IPS DF 6.9 (cell line): ENCODE measurements around the gene SDF2L1.
"Not testable (repeated sequence)": the region's sequence is repeated elsewhere in the genome, so short reads cannot be mapped to it uniquely, and the experiment has no call there.

ENCODE experiments used
- DNase-seq: peaks from one replicate; pipeline ENCODE4 v3.0.0-alpha.2; 2013; ENCODE audit warnings: low read depth, low spot score
- H3K27ac ChIP-seq: one replicate; pipeline ENCODE4 v1.5.1; 2013; ENCODE audit warnings: low read length, control low read depth
- H3K27me3 ChIP-seq: 2 replicates; pipeline ENCODE4 v1.6.1; 2013; ENCODE audit warnings: mild to moderate bottlenecking, low read length; ENCODE audit not compliant: control insufficient read depth, insufficient read depth
- H3K36me3 ChIP-seq: 2 replicates; pipeline ENCODE4 v1.6.1; 2013; ENCODE audit warnings: low read length; ENCODE audit not compliant: control insufficient read depth, insufficient read depth
- H3K4me1 ChIP-seq: 2 replicates; pipeline ENCODE4 v1.6.1; 2013; ENCODE audit warnings: low read length; ENCODE audit not compliant: control insufficient read depth, insufficient read depth
- H3K4me3 ChIP-seq: 2 replicates; pipeline ENCODE4 v1.5.1; 2013; ENCODE audit warnings: mild to moderate bottlenecking, low read length
- H3K9me3 ChIP-seq: 2 replicates; pipeline ENCODE4 v1.6.1; 2013; ENCODE audit warnings: low read length, inconsistent platforms; ENCODE audit not compliant: control insufficient read depth, insufficient read depth
- WGBS: extraction: QIAGEN DNeasy Blood & Tissue Kit; methylation state at CpG from one replicate; pipeline ENCODE4 v1.1.7; 2013; ENCODE audit warnings: mixed read lengths, missing lambda C conversion rate; ENCODE audit not compliant: insufficient read length, insufficient coverage; 5-methylcytosine and 5-hydroxymethylcytosine counted together

SDF2L1 gene

GRCh38 chr22:21641789-21642583, at the start of gene SDF2L1:
Gene SDF2L1 (plus strand): TSS chr22:21642302. CDS start chr22:21642337, 35 bp downstream.
- DNase-seq = peak; percentile 97
- WGBS = no CpG with 5 or more reads among the region's 76 CpGs
- no peaks in the 10 kb centered on the region for H3K4me1 ChIP-seq

GRCh38 chr22:21592422-21592821, 49.7 kb upstream of the SDF2L1 start:
- Histone ChIP-seq H3K4me1 (0 out of 2 replicates have a peak, but pooled peaks cover 2% of the 10 kb centered on the region), H3K27ac (no peak overlapping the region), H3K27me3 (no peaks in the 10 kb centered on the region), H3K4me3 (no peak overlapping the region), H3K9me3 (no peaks in the 10 kb centered on the region), H3K36me3 (peaks cover 16% of the 10 kb centered on the region)
- no CpG with 5 or more reads among the region's 3 CpGs for WGBS
- no peak for DNase-seq

More at GRCh38 chr22:21641789-21642583, at the start of gene SDF2L1:
- Histone ChIP-seq H3K27me3 (no peaks in the 10 kb centered on the region), H3K4me3 (peak within 1 kb of the TSS; percentile 52), H3K9me3 (no peaks in the 10 kb centered on the region), H3K27ac (no peak within 1 kb of the TSS), H3K36me3 (0 out of 2 replicates have a peak, but pooled peaks cover 3% of the 10 kb centered on the region)

GRCh38 chr22:21593406-21594232, 48.5 kb upstream of the SDF2L1 start:
- DNase-seq = peak; percentile 13

GRCh38 chr22:21594865-21595452, 47.1 kb upstream of the SDF2L1 start:
- no peak overlapping the region for H3K27ac ChIP-seq
- no CpG with 5 or more reads among the region's 5 CpGs for WGBS
- H3K27me3 ChIP-seq = no peaks in the 10 kb centered on the region
- no peak overlapping the region for H3K4me3 ChIP-seq
- DNase-seq = no peak
- no peaks in the 10 kb centered on the region for H3K4me1 ChIP-seq
- H3K36me3 ChIP-seq = peaks cover 16% of the 10 kb centered on the region
- no peaks in the 10 kb centered on the region for H3K9me3 ChIP-seq

More at GRCh38 chr22:21593406-21594232, 48.5 kb upstream of the SDF2L1 start:
- H3K27me3 ChIP-seq = no peaks in the 10 kb centered on the region
- no peaks in the 10 kb centered on the region for H3K4me1 ChIP-seq
- no CpG with 5 or more reads among the region's 11 CpGs for WGBS
- H3K9me3 ChIP-seq = no peaks in the 10 kb centered on the region
- peaks cover 16% of the 10 kb centered on the region for H3K36me3 ChIP-seq
- no peak overlapping the region for H3K27ac ChIP-seq
- H3K4me3 ChIP-seq = no peak overlapping the region

- H3K4me3 ChIP-seq, H3K27ac ChIP-seq, H3K27me3 ChIP-seq, H3K4me1 ChIP-seq, DNase-seq, H3K9me3 ChIP-seq: not testable (repeated sequence)
- no CpG with 5 or more reads among the region's 13 CpGs for WGBS
- peaks cover 16% of the 10 kb centered on the region for H3K36me3 ChIP-seq
Measured at GRCh38 chr22:21596356-21597135, 45.6 kb upstream of the SDF2L1 start.

- WGBS = no CpG with 5 or more reads among the region's 3 CpGs
- no peak for DNase-seq
- H3K27me3 ChIP-seq = no peaks in the 10 kb centered on the region
- H3K36me3 ChIP-seq = peaks cover 10% of the 10 kb centered on the region; the same call in 1 of the 2 replicates
- no peak overlapping the region for H3K4me3 ChIP-seq
- no peaks in the 10 kb centered on the region for H3K9me3 ChIP-seq
- H3K27ac ChIP-seq = no peak overlapping the region
- H3K4me1 ChIP-seq = no peaks in the 10 kb centered on the region
Measured at GRCh38 chr22:21598302-21598701, 43.8 kb upstream of the SDF2L1 start.

- no CpG with 5 or more reads among the region's 6 CpGs for WGBS
- Histone ChIP-seq H3K36me3 (peaks cover 6% of the 10 kb centered on the region; the same call in 1 of the 2 replicates), H3K27me3 (no peaks in the 10 kb centered on the region), H3K4me3 (no peak overlapping the region), H3K9me3 (no peaks in the 10 kb centered on the region), H3K27ac (no peak overlapping the region), H3K4me1 (no peaks in the 10 kb centered on the region)
- no peak for DNase-seq
Measured at GRCh38 chr22:21599053-21599893, 42.8 kb upstream of the SDF2L1 start.

GRCh38 chr22:21602579-21602978, 39.5 kb upstream of the SDF2L1 start:
- no peak for DNase-seq
- Histone ChIP-seq H3K27ac (no peak overlapping the region), H3K36me3 (no peaks in the 10 kb centered on the region), H3K9me3 (no peaks in the 10 kb centered on the region), H3K4me1 (no peaks in the 10 kb centered on the region), H3K27me3 (no peaks in the 10 kb centered on the region), H3K4me3 (no peak overlapping the region)
- WGBS = no CpG with 5 or more reads among the region's 6 CpGs

GRCh38 chr22:21603973-21604372, 38.1 kb upstream of the SDF2L1 start:
- no peak for DNase-seq
- no peak overlapping the region for H3K27ac ChIP-seq
- H3K27me3 ChIP-seq = no peaks in the 10 kb centered on the region
- H3K4me3 ChIP-seq = no peak overlapping the region
- WGBS = no CpG with 5 or more reads among the region's 9 CpGs
- no peaks in the 10 kb centered on the region for H3K9me3 ChIP-seq
- no peaks in the 10 kb centered on the region for H3K36me3 ChIP-seq
- no peaks in the 10 kb centered on the region for H3K4me1 ChIP-seq
